ENCODE results near the gene CACNA1H.
"Not testable (repeated sequence)": the region's sequence is repeated elsewhere in the genome, so short reads cannot be mapped to it uniquely, and the experiment has no call there.

Gene CACNA1H

GRCh38 chr16:1194665-1195392 lies 41.9 kb downstream of the CACNA1H start:
- H3K4me3 ChIP-seq (ENCODE audit: low read length), result no peak overlapping the region
- peak; percentile 42 for TF ChIP-seq CTCF (conservative IDR thresholded peaks at IDR 0.05; ENCODE audit: low read length)
- DNase-seq (ENCODE audit: low read depth), result no peak

GRCh38 chr16:1195393-1195666 lies 42.4 kb downstream of the CACNA1H start:
- no peak for DNase-seq (ENCODE audit: low read depth)
- no peak for TF ChIP-seq CTCF (conservative IDR thresholded peaks at IDR 0.05; ENCODE audit: low read length)
- H3K4me3 ChIP-seq (ENCODE audit: low read length), result no peak overlapping the region

- no peak for TF ChIP-seq CTCF (conservative IDR thresholded peaks at IDR 0.05; ENCODE audit: low read length)
- DNase-seq (ENCODE audit: low read depth), result no peak
- no peak overlapping the region for H3K4me3 ChIP-seq (ENCODE audit: low read length)
Observed at GRCh38 chr16:1196494-1196893, 43.6 kb downstream of the CACNA1H start.

GRCh38 chr16:1197237-1197866 lies 44.4 kb downstream of the CACNA1H start:
- DNase-seq (ENCODE audit: low read depth), result no peak

GRCh38 chr16:1198194-1198593 lies 45.3 kb downstream of the CACNA1H start:
- no peak for TF ChIP-seq CTCF (conservative IDR thresholded peaks at IDR 0.05; ENCODE audit: low read length)
- DNase-seq (ENCODE audit: low read depth), result no peak
- H3K4me3 ChIP-seq (ENCODE audit: low read length), result no peak overlapping the region

More at GRCh38 chr16:1197237-1197866, 44.4 kb downstream of the CACNA1H start:
- H3K4me3 ChIP-seq (ENCODE audit: low read length), result no peak overlapping the region
- no peak for TF ChIP-seq CTCF (conservative IDR thresholded peaks at IDR 0.05; ENCODE audit: low read length)

- DNase-seq (ENCODE audit: low read depth); H3K4me3 ChIP-seq (ENCODE audit: low read length): not testable (repeated sequence)
Observed at GRCh38 chr16:1198671-1199346, 45.9 kb downstream of the CACNA1H start.

GRCh38 chr16:1199347-1200013 lies 46.6 kb downstream of the CACNA1H start:
- no peak for TF ChIP-seq CTCF (conservative IDR thresholded peaks at IDR 0.05; ENCODE audit: low read length)
- no peak overlapping the region for H3K4me3 ChIP-seq (ENCODE audit: low read length)
- no peak for DNase-seq (ENCODE audit: low read depth)

All from AG10803 (cell line).